Right kidney (tissue), 9 donors: ENCODE results near the gene GLT8D2.

Source experiments
- DNase-seq: peaks from one replicate; pipeline ENCODE4 v3.0.0-alpha.2; 2016
- long read RNA-seq, 8 donors: transcript quantifications; one replicate each; lab custom pipeline, GENCODE V29; 2026

The GLT8D2 gene, protein sequence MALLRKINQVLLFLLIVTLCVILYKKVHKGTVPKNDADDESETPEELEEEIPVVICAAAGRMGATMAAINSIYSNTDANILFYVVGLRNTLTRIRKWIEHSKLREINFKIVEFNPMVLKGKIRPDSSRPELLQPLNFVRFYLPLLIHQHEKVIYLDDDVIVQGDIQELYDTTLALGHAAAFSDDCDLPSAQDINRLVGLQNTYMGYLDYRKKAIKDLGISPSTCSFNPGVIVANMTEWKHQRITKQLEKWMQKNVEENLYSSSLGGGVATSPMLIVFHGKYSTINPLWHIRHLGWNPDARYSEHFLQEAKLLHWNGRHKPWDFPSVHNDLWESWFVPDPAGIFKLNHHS
- long read RNA-seq, donor 1, partial matches to known transcripts = 0 of 3 reads
- long read RNA-seq, donor 1, other reads (novel, unspliced or antisense) = 0 of 3 reads
- long read RNA-seq, donor 2, partial matches to known transcripts = 0 of 1 reads
- long read RNA-seq, donor 2, other reads (novel, unspliced or antisense) = 0 of 1 reads
- long read RNA-seq, donor 3, partial matches to known transcripts = 0 of 1 reads
- long read RNA-seq, donor 3, other reads (novel, unspliced or antisense) = 0 of 1 reads
- long read RNA-seq, donor 4, partial matches to known transcripts = 0 of 4 reads
- long read RNA-seq, donor 4, other reads (novel, unspliced or antisense) = 0 of 4 reads
- long read RNA-seq, donor 5, partial matches to known transcripts = 0 of 1 reads
- long read RNA-seq, donor 5, other reads (novel, unspliced or antisense) = 0 of 1 reads
- long read RNA-seq, donor 6 = 0 reads
- long read RNA-seq, donor 7, partial matches to known transcripts = 0 of 3 reads
- long read RNA-seq, donor 7, other reads (novel, unspliced or antisense) = 0 of 3 reads
- long read RNA-seq, donor 8, transcript GLT8D2-201 (11 exons, 1,880 nt) = major isoform, 5 of 5 reads
- long read RNA-seq, donor 8, partial matches to known transcripts = 0 of 5 reads
- long read RNA-seq, donor 8, other reads (novel, unspliced or antisense) = 0 of 5 reads

DNA sequence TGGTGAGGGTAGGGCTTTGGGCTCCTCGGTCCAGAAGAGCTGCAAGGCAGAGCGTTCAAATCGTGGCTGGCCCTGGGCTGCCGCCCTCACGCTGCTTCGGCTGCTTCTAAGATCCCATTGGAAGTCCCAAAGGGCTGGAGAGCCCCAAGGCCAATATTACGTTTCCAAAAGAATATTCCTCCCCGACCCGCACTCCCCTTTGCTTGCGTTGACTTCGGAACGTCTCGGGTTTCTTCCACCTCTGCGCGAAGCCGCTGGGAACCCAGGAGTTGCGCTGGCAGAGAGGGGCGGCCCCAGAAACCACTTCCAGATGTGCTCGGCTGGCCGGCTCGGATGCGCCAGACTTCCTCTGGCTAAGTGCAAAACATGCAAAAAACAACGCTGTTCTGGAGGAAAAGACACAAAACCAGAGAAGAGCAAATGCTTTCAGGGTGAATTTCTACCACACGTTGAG is at the start of gene GLT8D2:
TSS of gene GLT8D2 (minus strand) at position 285 of the 454 bp plus-strand sequence. CDS start 30,539 bp downstream, outside the sequence.
- peak; percentile 74 for DNase-seq

DNA sequence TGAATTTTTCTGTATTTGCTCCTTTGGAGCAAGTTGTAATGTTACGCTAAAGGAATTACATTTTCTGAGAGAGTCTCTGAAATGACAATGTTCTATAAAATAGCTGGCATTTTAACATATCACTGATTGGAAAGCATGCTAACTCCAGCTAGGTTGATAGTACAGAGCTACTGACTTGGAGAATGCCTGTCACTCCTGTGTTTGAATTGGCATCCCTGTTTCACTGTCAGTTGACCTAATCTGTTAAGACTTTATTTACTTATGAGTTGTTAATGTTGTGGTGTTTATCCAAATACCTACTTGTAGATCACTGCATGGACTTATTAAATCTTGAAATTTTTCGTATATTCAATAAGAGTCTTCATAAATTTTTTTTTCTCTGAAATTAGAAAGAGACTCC is 48.0 kb upstream of the GLT8D2 start:
- DNase-seq = no peak

DNA sequence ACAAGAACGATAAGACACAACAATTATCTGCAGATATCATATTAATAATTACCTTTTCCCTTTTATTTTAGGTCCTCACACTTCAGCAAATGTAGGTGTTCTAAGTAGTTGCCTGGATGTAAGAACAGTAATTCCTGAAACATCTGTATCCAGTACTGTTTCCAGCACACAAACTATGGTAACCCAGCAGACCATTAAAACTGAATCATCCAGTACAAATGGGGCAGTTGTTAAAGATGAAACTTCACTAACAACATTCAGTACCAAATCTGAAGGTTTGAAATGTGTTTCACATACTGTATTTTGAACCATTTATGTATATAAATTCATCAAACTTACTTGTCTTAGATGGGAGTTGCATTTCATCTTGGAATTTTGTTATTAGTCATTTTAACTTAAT is 45.3 kb upstream of the GLT8D2 start:
- no peak for DNase-seq

DNA sequence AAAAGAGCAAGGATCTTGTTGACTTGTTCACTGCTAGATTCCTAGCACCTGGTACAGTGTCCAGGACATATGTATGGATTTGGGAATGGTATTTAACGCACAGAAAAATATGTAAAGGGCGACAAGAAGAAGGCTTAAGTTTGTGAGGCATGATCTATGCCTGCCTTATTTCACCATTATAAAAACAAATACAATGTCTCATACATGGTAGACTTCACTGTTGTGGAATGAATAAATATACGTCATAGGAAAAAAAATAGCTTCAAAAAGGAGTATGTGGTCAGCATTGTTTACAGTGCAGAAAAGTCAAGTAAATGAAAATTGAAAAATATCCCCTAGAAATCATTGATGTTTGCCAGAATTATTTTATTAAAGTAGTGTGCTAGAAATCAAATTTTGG is 44.3 kb upstream of the GLT8D2 start:
- no peak for DNase-seq

DNA sequence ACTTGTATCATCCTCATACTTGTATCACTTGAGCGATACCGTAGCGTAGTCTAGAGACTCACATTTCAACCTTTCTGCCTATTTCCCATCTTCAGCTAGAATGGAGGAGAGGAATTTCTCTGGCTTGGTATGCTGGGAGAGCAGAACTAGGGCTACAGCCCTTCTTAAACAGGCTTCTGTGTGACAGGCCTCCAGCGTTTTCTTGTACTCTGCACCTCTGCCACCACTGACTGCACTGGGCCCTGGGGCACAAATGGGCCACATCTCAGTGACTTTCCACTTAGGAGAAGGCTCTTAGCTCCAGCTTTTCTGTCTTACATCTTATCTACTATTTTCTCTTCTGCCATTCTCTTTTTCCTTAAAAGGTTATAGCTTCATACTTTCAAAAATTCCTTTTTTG is 41.1 kb upstream of the GLT8D2 start:
- no peak for DNase-seq

DNA sequence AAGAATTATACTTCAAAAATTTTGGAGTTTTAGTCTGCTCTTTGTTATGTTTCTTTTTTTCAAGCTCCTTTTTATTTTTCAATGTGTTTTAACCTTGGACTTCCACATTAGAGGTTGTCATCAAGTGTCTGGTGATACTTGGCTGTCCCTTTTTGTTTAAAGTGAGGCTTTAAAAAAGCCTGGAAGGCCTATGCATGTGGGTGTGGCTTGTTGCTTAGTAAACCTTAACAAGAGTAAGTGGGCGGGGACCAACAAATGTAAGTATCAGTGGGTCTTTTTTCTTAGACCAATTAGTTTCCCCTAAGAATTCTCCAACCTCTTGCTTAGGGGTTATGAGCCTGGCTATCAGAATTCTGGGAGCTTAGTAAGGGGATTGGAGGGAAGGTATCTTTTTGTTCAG is 40.7 kb upstream of the GLT8D2 start:
- DNase-seq = no peak

DNA sequence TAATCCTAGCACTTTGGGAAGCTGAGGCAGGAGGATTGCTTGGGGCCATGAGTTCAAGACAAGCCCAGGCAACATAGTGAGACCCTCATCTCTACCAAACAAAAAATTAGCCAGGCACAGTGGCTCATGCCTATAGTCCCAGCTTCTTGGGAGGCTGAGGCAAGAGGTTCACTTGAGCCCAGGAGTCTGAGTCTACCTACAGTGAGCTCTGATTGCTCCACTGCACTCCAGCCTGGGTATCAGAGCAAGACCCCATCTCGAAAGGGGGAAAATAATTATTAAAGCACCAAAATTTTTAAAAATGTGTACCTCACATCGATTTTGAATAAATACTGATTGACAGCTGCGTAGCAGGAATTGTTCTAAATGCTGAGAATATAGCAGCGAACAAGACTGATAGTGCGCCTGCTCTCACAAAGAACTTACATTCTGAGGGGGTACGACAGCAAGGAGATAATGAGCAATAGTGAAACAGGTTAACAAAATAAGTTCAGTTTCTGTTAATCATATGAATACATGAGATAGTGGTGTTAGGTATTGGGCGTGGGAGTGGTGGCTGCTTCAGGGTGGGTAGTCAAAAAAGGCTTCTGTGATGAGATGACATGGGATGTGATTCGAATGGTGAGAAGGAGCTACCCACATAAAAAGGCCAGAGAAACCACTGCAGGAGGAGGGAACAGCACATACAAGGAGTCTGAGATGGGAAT is 33.9 kb upstream of the GLT8D2 start:
- no peak for DNase-seq

DNA sequence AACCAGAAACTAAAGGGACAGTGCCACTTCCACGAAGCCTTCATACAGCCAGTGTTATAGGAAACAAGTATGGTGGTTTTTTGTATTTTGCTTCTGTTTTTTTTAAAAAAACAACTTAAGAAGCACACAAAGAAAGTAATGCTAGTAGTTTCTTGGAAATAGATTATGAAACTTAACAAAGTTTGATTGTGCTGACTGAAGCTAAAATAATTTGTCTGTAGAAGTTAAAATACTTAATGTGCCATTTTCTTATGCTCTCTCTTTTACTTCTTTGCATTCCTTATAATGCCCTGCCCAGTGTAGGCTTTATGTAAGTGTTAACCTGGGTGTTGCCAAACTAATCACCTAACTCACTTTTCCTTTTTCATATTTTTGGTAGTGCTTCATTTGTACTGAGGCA is 30.8 kb upstream of the GLT8D2 start:
- DNase-seq = no peak

DNA sequence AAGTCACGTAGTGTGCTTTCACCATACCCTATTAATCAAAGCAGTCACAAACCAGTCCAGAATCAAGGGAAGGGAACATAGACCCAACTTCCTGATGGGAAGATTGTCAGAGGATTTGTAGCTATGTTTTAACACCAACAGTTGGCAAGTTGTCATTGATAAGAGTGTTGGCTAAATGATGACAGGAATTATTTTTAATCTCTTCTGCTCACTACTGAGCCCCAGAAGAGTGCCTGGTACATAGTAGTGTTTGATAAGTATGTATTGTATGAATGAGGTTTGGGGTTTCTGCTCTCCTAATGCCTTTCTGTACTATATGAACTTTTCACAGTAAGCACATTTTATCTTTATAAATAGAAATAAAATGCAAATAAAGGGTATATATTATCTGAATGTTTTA is 29.0 kb upstream of the GLT8D2 start:
- DNase-seq = no peak

DNA sequence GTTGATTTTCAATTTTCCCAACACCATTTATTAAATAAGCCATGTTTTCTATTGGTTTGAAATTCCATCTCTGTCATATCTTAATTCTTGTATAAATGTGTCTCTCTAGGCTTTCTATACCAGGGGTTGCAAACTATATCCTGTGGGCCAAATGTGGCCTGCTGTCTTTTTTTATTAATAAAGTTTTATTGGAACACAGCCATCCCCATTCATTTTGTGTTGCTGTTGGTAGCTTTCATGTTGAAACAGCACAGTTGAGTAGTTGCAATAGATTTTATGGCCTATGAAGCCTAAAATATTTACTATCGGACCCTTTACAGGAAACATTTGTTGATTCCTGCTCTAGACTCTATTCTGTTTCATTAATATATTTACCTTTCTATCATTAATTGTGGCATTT is 23.7 kb upstream of the GLT8D2 start:
- no peak for DNase-seq

DNA sequence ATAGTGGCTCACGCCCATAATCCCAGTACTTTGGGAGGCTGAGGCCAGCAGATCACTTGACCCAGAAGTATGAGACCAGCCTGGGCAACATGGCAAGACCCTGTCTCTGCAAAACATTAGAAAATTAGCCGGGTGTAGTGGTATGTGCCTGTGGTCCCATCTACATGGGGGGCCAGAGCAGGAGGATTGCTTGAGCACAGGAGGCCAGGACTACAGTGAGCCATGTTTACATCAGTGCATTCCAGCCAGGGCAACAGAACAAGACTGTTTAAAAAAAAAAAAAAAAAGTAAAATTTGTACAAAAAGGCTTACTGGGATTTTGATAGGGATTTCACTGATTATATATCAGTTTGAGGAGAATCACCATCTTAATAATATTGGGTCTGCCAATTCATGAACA is 22.1 kb upstream of the GLT8D2 start:
- DNase-seq = no peak

DNA sequence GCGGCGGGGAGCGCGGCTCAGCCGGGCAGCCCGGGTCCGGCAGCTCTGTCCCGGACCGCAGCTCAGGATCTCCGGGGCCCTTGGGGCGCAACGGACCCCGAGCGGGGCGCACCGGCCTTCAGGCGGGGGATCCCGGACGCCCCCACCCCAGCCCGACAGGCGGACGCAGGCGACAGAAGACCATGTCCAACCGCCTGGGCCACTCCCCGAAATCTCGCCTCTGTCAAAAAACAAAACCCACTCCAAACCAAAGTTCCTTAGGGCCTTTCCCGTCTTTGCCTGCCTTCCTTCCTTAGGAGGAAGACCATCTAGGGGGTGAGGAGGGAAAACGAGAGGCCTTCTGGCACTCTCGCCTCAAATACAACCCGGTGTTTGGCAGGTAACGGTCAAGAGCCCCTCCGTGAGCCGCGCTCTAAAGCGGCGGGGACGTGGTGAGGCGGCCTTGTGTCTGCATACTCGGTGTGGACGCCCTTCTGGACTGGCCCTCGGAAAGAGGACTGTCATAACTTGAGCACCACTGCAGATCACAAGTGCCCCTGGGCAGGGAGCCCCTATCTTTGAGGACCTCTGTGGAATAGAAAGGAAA is 14.9 kb upstream of the GLT8D2 start:
- no peak for DNase-seq

DNA sequence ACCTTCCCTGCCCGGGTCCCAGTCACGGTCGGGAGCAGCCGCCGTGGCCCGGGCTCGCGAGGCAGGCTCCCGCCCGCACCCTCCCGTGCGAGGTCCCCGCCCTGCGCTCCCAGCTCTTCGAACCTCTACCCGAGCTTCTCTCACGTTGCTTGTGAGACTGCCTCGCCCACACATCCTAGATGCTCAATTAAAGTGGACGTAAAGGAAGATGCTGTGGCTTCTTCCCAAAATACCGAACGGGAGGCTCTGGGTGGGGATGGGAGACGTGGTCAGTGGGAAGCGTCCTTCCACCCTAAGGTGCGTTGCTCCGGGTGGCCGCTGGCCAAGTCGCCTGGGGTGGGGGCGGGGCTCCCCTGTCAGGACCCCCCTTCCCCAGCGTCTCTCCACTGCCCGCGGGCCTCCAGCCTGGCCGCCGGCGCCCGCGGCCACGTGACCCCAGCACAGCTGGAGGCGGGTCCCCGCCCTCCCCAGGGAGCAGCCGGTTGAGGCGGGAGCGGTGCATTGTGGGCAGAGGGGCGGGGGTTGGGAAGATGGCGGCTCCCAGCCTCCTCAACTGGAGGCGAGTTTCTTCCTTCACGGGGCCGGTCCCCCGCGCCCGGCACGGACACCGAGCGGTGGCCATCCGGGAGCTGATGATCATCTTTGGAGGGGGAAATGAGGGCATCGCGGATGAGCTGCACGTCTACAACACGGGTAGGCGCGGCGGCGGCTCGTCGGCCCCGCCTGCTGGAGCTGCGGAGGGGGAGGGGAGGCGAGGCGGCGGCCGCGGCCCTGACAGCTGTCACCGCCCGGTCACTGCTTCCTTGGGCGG is 14.2 kb upstream of the GLT8D2 start, which contains the start of gene HCFC2:
TSS of gene HCFC2 (plus strand) at position 501 of the 811 bp plus-strand sequence. CDS start at position 531, 30 bp downstream.
- DNase-seq = peak; percentile 99

DNA sequence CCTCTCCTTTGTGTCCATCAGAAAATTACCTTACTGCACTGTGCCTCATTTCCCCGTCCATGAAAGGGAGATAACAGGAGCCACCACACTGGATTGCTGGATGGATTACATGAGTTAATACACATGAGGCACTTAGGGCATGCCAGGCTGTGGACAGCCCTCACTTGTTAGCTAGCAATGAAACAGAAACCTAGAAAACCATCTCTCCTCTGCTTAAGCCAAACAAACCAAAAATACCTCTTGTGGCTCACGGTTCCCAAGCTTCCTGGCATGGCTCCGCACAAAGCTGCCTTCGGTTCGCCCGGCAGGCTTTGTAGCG is 13.7 kb upstream of the GLT8D2 start:
- no peak for DNase-seq

DNA sequence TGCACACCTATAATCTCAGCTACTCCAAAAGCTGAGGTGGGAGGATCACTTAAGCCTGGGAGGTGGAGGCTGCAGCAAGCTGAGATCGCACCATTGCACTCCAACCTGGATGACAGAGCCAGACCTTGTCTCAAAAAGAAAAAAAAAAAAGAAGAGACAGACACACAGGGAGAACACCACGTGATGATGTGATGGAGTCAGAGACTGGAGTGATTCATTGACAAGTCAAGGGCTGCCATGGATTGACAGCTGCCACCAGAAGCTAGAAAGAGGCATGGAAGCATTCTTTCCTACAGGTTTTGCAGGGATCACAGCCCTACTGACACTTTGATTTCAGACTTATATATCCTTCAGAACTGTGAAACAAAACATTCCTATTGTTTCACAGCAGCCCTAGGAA is 10.8 kb upstream of the GLT8D2 start:
- DNase-seq = no peak

DNA sequence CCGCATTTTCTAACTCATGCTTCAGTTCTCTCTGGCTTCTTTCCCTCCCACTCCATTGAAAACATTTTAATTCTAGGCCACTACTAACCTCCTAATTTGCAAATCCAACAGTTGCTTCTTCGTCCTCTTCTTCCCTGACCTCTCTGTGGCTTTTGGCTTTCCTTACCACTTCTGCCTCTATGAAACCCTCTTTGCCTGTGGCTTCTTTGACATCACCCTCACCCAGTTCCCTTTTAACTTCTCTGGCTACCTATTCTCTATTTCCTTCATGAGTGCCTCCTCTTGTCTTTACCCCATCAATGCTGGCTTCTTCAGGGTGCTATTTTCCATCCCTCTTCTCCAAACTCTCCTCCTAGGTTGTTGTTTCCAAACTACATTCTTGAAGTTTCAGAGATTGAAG is 10.0 kb upstream of the GLT8D2 start:
- no peak for DNase-seq

DNA sequence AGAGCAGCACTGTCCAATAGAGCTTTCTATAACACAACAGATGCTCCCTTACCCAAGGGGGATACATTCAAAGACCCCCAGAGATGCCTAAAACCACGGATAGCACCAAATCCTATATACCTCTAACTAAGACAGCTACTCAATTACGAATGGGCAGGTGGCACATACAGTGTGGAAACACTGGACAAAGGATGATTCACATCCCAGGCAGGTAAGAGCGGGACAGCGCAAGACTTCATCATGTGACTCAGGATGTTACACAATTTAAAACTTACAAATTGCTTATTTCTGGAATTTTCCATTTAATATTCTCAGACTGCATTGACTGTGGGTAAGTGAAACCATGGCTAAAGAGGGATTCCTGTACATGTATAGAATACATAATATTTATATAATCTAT is 8.8 kb upstream of the GLT8D2 start:
- DNase-seq = no peak

DNA sequence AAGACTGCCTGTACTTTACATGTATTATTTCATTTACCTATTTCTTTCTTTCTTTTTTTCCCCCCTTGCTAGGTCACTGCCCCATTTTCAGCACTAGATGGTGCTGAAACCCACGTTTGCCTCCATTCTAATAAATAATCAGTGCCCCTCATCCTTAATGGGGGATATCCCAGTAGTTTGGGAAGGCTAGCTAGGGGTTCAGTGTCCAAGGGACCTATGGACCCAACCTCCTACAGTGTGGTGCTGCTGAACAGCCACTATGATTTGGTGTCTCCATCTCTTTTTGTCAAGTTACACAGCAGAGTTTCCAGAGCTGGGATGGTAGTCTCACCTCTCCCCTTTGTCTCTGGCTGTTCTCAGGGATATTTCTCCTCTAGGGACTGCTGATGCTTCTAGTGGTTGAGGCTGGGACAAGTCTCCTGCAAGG is 7.8 kb upstream of the GLT8D2 start:
- DNase-seq = no peak

DNA sequence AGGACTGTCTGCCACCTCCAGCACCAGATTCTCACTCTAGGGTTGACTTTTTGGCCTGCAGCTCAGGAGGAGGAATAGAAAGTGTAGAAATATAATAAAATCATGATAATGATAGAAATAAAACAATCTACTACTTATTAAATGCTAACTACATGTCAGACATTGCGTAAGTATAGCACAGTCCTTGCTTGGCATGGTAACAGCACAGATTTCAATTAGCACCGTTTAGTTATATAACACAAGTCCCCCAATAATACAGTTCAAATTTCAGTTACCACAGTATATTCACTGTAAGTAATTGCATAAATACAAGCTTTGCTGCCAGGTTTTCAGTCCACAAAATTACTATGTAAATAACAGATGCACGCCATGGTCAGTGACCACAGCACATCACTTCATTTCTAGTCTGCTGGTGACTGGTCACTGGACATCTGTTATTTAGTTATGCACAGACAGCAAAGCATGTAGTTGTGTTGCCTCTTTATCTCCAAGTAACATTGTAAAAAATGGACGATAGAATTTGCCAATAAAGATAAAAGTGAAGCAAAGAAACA is 6.5 kb upstream of the GLT8D2 start:
- DNase-seq = no peak

DNA sequence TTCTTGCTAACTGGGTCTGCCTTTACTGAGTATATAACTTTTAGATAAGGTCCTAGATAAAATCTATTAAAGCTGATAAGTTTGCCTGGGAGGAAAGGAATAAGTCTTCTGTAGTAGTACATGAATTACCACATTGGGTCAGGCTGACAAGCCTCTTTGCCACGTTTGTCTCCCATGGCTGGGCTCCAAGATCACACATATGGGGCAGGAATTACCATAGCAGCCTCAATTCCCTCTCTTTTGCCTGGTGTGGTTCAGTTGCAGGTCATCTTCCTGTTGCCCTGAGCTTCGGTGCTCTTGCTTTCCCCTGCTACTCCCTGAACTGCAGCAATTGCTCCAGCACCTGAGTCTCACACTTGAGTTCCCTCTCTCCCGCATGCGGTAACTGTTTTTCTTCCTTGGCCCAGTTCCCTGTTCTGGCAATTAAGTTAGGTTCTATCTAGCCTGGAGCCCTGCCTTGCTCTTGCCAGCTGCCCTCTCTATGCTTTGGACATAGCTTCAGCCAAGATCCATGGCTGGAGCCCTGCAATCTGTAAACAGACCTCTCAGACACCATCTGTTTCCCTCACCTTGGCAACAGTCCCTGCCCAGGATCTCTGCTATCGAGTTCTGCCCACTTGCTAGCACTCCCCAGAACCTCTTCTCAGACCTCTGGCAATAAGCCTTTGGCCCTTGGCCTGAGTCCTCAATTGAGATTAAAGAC is 5.8 kb upstream of the GLT8D2 start:
- DNase-seq = no peak
